HG02885 (cell line): ENCODE data around the gene PLCB4.
"Not testable (repeated sequence)": the region's sequence is repeated elsewhere in the genome, so short reads cannot be mapped to it uniquely, and the experiment has no call there.

Experiments
- ATAC-seq: cut with Tn5 transposase; IDR thresholded peaks from one replicate; pipeline ENCODE4 v1.9.1; 2021; ENCODE audit warnings: mild to moderate bottlenecking; ENCODE audit not compliant: unreplicated experiment, poor library complexity

Gene PLCB4

GRCh38 chr20:9385345-9386310 is 316.7 kb downstream of the PLCB4 start:
- not testable (repeated sequence) for ATAC-seq

GRCh38 chr20:9388160-9388812 is 319.4 kb downstream of the PLCB4 start:
- ATAC-seq = no peak

GRCh38 chr20:9388813-9389161 is 319.9 kb downstream of the PLCB4 start:
- no peak for ATAC-seq

- no peak for ATAC-seq
Observed at GRCh38 chr20:9389346-9389745, 320.5 kb downstream of the PLCB4 start.

GRCh38 chr20:9390441-9390840 is 321.6 kb downstream of the PLCB4 start:
- ATAC-seq = no peak

- ATAC-seq = no peak
Observed at GRCh38 chr20:9392892-9393857, 324.3 kb downstream of the PLCB4 start.

GRCh38 chr20:9395971-9396370 is 327.1 kb downstream of the PLCB4 start:
- no peak for ATAC-seq

- peak; percentile 90 for ATAC-seq
Observed at GRCh38 chr20:9397928-9398327, 329.0 kb downstream of the PLCB4 start.

GRCh38 chr20:9398882-9399281 is 330.0 kb downstream of the PLCB4 start:
- no peak for ATAC-seq

GRCh38 chr20:9399322-9399721 is 330.4 kb downstream of the PLCB4 start:
- no peak for ATAC-seq

GRCh38 chr20:9400171-9401025 is 331.5 kb downstream of the PLCB4 start:
- ATAC-seq = no peak

- no peak for ATAC-seq
Observed at GRCh38 chr20:9401371-9401770, 332.5 kb downstream of the PLCB4 start.

- ATAC-seq = no peak
Observed at GRCh38 chr20:9402141-9402540, 333.3 kb downstream of the PLCB4 start.

GRCh38 chr20:9402546-9402945 is 333.7 kb downstream of the PLCB4 start:
- no peak for ATAC-seq

GRCh38 chr20:9403448-9403847 is 334.6 kb downstream of the PLCB4 start:
- no peak for ATAC-seq

GRCh38 chr20:9407805-9408421 is 339.0 kb downstream of the PLCB4 start:
- peak; percentile 80 for ATAC-seq

- ATAC-seq = peak; percentile 13
Observed at GRCh38 chr20:9408422-9409300, 339.8 kb downstream of the PLCB4 start.

- no peak for ATAC-seq
Observed at GRCh38 chr20:9409352-9409751, 340.5 kb downstream of the PLCB4 start.
